C1 segment of cervical spinal cord (tissue), 14 donors: ENCODE results near the gene SLC25A26.
A peak's percentile ranks its signal among the peaks of the same experiment; 100 is the strongest.
"Not testable (repeated sequence)": the region's sequence is repeated elsewhere in the genome, so short reads cannot be mapped to it uniquely, and the experiment has no call there.

Experiments used
- DNase-seq, 14 donors: peaks; one replicate each; lab custom pipeline; 2025; lab: John Stamatoyannopoulos, UW

The SLC25A26 gene

DNA sequence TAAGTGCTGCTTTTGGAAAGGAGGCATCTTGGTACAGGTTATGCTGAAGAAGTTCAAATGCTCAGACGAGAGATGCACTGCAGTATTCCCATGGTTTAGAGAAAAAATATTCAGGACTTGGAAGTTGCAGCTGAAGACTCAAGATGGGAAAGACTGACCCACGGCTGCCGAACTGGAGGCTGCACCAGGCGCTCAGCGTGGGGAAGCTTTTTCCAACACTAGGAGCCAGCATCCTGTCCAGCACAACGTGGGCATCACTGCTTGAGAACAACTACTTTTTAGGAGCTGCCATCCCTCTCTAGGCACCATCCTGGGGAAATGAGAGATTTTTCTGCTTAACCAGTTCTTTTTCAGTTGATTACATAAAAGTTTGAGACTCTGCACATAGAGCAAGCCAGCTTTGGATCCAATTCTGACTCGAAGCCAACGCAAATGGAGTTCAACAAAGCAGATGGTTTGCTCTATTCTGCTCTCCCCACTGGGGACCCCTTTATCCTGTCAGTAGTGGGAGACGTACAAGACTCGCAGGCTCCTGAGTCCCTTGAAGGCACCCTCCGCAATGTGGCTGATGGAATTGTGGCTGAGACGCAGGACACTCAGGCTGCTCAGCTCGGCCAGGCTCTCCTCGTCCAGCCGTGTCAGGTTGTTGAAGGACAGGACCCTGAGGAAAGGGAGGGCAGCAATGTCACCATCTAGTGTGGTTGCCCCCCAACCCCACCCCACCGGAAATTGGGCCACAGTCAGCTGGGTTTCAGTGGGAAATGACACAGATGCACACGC is 186.2 kb downstream of the SLC25A26 start:
- DNase-seq = peak in 2 of 14 donors; percentile 26 to 39

DNA sequence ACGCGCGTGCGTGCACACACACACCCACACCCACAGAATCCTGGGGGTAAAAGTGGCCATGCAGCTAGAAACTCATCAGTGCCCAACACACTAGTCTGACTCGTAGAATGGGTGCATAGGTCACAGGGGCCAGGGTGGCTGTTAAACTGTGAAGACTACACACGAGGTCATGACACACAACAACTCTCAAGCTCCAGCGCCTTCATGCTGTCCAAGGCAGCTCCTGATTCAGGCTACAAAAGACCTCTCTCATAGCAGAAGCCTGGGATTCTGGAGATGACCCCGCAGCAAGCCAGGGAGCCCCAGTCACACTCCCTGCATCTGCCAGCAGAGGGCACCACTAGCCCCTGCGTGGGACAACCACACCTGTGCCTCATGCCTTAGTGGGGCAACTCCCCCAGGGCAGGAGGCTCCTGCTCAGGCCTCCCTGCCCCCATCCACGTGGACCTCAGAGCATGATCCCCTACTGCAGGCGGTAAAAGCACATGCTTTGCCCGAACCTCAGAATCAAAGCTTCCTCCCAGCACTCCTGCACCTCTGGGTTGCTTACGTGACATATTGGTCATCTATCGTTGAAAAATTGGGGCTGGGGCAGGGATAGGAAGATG is 186.9 kb downstream of the SLC25A26 start:
- DNase-seq = peak in 12 of 14 donors; percentile 19 to 76 (median 48)

DNA sequence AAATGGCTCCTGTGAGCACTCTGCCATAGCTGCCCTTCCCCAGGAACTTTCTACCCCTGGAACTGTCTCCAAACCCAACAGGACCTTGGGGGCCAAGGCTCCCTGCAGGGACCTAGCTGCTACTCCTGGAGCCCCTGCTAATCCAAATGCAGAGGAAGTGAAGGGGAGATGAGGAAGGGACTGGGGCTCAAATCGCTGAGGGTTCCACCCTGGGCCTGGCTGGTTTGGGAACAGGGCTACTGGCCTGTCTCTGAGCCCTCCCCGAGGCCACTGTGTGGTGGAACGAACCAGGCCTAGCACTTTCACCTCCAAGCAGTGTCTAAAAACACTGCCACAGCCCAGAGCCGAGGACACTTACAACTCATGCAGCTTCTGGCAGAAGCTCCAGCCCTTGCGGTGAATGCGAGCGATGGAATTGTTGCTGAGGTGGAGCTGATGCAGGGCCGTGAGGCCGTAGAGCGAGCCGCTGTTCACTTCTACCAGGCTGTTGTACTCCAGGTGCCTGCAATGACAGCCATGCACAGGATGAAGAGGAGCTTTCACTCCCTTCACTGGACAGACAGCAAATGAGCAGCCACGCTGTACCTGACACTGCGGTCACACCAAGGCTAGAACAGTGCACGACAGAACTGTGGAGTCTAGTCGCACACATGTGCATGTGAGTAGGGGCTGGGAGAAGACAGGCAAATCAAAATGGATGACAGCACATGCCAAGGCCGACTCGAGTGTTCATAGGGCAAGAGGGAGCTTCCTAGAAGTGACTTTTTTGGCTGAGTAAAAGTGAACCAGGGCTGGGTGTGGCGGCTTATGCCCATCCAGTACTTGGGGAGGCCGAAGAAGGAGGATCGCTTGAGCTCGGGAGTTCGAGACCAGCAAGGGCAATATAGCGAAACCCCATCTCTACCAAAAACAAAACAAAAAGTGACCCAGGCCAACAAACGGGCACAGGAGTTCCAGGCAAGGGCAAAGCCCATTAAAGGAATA is 189.3 kb downstream of the SLC25A26 start:
- no peak for DNase-seq

DNA sequence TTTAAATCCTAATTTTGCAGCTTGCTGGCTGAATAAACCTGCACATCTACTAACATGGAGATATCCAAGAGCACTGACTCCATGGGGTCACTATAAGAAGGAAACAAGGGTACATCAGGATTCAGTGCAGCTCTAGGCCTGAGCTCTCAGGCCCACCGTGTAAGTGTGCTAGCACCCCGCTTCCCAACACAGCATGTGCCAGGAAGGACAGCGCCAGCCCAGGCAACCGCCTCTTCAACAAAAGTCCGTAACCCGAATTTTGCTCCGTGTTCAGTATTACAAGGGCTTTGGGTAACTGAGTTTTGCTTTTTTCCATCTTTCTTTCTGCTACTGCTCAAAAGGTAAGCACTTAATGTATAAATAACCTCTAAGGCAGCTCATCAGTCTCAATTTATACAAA is 190.2 kb downstream of the SLC25A26 start:
- no peak for DNase-seq

DNA sequence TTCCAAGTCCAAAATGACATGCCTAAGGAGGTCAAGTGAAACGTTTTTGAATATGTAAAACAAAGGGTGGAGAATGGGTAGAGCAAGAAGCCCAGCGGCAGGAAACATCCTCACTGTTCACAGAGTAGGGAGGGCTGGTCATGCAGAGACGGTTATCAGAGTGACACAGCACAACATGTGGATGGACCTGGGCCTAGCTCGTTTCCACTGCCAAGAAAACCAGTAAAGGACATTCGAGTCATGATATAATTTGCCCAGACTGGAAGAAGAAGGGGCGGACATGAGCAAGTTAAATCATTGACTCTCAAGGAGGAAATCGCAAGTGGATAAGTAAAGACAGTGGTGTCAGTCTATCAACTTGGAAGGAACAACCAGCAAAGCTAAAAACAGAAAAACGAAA is 190.7 kb downstream of the SLC25A26 start:
- no peak for DNase-seq

DNA sequence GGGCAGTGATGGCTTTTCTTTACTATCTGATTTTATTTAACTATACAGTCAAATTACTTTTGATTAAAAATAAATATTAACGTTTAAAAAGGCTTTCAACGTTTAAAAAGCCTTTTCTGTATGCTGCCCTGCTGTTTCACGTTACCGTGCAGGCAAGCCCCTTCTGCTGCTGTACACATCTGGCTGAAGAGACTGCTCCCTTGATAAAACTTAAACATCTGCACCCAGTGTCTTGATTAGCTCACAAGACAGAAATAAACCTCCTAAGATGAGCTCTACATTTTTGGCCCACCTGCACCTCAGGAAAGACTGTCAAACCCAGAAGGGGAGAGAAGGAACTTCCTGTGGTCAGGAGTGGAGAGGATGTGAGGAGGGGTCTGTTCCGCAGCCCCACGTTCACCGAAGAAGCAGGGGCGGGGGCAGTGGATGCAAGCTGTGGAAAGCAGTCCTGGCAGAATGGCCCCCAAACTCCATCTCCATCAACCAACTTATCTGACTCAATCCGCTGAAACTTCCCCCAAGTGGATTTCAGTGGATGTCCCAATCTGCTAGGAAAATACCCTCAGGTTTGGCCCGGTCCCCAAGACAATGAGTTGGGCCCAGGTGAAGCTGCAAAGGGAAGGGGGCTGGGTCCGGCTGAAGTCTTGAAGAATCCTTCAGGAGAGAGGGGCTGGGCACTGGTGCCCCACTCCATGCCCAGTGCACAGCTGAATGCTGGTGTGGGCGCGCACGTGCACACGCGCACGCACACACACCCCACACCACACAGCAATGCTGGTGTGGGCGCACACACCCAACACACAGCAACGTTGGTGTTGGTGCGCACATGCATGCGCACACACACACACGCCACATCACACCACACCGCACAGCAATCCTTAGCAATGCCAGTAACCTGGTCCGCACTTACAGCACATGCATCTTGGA is 191.4 kb downstream of the SLC25A26 start:
- DNase-seq = no peak

DNA sequence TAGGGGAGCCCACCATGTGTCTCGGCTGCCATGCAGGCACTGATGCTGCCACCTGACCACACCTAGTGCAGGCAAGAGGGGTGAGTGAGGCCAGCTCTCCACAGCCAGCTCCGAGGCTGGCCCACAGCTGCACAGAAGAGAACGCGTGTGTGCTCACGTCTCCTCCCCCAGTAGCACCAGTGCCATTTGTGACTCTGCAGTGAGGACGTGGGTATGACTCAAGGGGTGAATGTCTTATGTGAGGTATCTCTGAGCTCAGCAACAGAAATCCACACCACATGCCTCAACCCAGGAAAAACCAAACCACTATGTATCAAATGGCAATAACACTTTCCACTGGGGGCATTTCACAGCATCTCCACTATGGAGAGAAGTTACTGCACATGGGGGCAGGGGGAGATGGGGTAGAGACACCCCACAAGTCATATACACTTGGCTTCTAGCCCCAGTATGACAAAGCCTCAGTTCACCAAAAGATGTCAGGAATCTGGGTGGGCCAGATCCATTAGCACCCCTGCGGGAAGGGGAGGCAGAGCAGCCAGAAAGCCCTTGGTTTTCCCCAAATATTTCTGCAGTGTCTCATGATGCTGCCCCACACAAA is 192.4 kb downstream of the SLC25A26 start:
- no peak for DNase-seq

DNA sequence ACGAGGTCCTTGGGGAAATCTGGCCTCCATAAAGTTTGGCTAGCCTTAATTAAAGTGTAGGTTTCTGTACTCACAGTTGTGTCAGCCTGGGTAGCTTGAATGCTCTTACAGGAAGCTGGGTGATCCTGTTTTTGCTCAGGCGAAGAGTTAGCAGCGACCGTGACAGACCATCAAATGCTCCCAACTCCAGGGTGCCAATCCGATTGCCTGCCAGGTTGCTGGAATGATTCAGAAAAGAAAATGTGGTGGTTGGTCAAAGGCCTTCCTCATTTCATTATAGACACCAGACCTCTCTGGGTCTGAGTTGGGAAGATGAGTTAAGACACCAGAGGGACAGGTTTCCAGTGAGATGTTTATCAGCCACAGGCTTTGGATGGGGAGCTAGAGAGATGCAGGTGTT is 194.0 kb downstream of the SLC25A26 start:
- DNase-seq = no peak

DNA sequence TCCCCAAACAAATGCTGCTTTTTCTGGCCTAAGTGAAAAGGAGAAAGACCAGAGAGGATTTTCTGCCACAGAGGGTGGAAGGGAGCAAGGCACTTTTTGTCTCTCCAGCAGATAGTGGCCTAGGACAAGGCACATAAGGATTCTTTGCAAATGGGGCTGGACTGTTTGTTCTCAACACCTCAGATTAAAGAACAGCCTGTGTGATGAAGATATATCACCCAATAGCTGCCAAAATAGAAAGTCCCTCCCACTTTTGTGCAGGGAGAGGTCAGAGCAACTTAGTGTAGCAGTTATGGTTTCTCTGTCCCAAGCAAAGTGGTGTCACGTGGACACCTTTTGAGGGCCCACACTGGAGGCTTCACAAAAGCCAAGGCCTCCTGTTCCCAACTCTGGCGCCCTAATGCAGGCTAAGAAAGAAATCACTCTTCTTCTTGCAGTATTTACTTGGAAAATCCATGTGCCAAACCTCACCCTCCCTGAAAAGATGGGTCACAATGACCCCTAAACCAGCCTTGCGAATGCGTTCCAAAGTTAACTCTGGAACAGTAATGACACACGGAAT is 195.1 kb downstream of the SLC25A26 start:
- no peak for DNase-seq

DNA sequence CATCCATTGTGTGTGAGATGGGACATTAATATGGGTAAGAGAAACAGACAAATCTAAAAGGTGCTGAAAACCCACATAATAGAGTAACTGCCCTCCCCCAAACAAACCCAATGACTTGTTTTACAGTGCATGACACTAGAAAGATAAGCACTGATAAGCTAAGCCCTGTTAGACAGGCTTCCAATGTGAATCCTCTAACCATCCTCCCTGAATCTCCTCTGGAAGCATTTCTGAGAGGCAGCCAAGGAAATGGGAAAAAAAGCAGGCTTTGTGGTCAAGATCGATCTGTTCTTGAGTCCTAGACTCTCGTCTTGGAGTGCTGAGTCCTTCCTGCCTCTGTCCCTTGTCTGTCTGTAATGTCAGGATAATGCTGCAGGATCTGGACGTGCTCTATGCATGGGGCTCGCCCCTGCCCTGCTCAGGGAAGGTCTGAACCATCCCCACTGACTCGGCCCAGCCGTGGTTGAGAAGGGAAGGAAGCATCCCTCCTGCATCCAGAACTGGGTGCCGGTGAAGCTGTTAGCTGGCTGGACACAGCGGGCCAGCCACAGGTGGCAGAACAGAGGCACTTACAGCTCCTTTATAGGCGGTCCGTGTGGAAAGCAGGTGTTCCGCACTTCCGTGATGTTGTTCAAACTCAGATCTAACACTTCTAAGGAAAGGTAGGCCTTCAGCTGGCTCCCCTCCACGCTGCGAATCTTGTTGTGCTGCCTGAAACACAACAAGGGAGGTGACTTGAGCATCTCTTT is 195.9 kb downstream of the SLC25A26 start:
- DNase-seq = no peak

DNA sequence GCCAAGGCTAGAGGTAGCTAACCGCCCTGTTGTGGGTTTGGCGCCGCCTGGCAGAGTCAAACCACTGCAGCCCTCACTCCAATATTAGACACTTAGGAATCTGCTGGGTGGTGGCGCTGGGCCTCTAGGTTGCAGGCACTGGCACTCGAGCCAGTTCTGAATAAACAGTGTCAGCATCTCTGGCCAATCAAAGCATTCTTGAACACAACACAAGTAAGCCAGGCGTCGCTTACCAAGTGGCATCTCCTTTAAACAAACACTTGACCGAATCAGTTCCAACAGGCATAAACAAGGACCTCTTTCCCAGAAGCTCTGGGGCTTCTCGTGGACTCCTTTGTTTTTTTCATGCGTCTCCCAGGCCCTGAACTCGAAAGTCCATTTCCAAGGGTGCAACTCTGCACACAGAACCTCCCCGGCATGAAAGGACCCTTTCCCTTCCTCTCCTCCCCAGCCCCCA is 197.7 kb downstream of the SLC25A26 start:
- DNase-seq = peak in 13 of 14 donors; percentile 13 to 77 (median 52)

DNA sequence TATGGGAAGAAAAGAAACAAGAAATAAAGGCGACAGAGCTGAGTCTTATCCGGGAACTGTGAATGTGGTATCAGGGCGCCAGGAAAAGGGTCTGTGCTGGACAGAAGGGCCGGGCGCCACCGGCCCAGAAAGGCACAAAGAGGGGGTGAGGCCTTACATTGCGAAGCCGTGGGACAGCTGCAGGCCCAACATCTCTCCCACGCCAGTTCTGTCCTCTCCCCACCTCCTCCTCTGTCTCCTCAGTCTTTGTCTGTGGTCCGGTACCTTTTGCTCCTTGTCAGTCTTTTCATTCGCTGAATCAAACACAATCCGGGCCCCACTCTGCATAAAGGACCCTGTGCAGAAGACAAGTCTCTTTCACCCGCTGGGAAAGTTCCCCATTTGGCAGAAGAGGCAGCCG is 198.2 kb downstream of the SLC25A26 start:
- DNase-seq = peak in 6 of 14 donors; percentile 25 to 75 (median 48)

DNA sequence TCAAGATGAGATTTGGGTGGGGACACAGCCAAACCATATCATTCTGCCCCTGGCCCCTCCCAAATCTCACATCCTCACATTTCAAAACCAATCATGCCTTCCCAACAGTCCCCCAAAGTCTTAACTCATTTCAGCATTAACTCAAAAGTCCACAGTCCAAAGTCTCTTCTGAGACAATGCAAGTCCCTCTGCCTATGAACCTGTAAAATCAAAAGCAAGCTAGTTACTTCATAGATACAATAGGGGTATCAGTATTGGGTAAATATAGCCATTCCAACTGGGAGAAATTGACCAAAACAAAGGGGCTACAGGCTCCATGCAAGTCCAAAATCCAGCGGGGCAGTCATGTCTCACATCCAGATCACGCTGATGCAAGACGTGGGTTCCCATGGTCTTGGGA is 200.3 kb downstream of the SLC25A26 start:
- not testable (repeated sequence) for DNase-seq

DNA sequence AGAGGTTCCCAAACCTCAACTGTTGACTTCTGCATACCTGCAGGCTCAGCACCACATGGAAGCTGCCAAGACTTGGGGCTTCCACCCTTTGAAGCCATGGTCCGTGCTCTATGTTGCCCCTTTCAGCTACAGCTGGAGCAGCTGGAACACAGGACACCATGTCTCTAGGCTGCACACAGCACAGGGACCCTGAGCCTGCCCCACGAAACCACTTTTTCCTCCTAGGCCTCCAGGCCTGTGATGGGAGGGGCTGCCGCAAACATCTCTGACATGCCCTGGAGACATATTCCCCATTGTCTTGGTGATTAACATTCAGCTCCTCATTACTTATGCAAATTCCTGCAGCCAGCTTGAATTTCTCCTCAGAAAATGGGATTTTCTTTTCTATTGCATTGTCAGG is 201.1 kb downstream of the SLC25A26 start:
- not testable (repeated sequence) for DNase-seq

DNA sequence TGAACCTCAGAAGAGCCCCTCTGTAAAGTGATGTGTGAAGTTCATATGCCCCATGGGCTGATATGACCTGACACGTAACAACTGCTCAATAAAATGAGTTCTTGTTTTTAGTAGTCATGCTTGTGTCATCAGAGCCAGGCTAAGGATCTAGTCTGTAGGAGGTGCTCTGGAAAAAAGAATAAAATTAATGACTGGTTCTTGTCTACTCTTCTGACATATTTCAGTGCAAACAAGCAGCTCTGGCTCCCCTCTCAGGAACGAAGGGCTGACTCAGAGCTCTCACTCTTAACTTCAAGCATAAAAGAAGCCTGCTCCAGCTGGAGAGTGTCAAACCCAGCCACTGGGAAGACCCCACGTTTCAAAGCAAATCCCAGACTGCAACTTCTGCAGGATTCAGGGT is 203.0 kb downstream of the SLC25A26 start:
- no peak for DNase-seq

DNA sequence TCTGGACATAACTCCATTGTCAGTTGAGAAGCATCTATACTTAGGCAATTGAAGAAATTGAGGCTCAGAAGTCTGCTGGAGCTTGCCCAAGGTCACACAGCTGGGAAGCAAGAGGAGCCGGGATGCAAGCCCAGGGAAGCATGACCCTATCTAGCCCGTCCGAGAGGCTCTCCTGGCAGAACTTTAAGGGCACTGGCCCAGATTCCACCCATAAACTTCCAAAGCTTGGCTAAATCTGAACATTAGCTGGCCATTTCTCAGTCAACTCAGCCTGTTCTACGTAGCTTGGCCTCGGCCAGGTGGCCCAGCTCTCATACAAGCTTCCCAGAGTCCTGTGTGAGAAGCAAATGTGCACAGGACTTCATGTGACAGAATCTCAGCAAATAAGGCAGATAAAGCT is 204.2 kb downstream of the SLC25A26 start:
- DNase-seq = peak in 4 of 14 donors; percentile 42 to 57 (median 48)

DNA sequence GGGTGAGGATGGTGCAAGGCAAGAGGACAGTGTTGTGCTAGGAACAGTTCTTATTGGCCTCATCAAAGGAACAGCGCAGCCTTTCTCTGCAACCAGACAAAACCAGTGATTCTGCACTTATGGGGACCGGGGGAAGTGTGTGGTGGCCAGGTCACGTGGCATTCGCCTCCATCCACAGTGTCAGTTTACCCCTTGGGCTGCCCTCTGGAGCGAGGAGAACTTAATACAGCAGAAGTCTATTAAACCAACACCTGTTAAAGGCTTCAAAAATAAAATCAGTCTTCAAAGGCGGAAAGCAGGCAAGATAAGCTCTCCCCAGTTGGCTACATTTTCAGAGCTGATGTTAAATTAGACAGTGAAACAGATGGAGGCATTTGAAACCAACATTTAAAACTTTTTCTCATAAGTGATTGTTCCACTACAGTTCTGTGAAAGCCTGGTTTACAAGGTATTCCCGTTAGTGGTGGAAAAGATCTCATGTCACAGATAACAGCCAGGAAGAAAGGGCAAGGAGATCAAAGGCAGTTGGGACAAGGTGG is 204.8 kb downstream of the SLC25A26 start:
- DNase-seq = no peak

DNA sequence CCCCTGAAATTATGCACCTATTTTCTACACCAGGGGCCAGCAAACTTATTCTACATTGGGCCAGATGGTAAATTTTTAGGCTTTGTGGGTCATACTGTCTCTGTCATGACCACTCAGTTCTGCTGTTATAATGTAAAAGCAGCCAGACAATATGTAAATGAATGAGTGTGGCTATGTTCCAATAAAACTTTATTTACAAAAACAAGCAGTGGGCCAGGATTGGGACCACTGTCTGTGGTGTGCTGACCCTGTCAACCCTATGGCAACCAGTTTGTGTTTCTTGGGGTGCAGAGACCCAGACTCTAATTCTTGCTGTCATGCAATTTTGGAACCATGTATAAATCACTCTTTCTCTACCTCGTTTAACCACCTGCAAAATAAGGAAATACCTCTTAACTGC is 205.3 kb downstream of the SLC25A26 start:
- DNase-seq = no peak

DNA sequence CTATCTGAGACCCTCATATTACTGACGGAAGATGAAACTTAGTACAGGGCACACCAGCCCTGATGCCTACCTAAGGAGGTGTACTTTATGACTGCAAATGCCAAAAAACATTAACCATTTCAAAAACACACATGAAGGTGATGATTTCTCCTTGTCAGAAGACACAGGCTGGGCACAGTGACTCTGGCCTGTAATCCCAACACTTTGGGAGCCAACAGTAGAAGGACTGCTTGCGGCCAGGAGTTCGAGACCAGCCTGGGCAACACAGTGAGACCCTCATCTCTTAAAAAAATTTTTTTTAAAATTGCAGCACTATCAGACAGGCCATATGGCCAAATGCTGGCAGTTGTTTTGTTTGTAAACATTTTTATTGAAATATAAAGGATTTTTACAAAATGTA is 206.6 kb downstream of the SLC25A26 start:
- DNase-seq = no peak
